ENCODE data around the gene FBXO2. TPM values are rescaled to one million over a fixed set of nuclear protein-coding genes. Genes with fewer than 3 reads are reported as not detected.

The FBXO2 gene
- total and polyA plus RNA-seq, 4 donors: 19.3 to 45.0 (median 31.7) TPM

- Histone ChIP-seq H3K4me1 (ENCODE audit: control insufficient read depth, insufficient read depth, low read length) (peaks cover 24% of the 10 kb centered on the region), H3K4me3 (ENCODE audit: low read depth, low read length) (no peak overlapping the region), H3K36me3 (ENCODE audit: control insufficient read depth, insufficient read depth, low read length) (no peaks in the 10 kb centered on the region), H3K27me3 (ENCODE audit: control insufficient read depth, insufficient read depth, low read length) (peaks cover 22% of the 10 kb centered on the region), H3K27ac (ENCODE audit: low read depth, low read length) (no peak overlapping the region), H3K9me3 (ENCODE audit: control insufficient read depth, insufficient read depth, low read length) (no peaks in the 10 kb centered on the region)
- DNase-seq (ENCODE audit: low read depth in 4 of 6, low spot score in 6 of 6): no peak
- WGBS (ENCODE audit: insufficient coverage): 67% methylated on average over 6 of the region's 6 CpGs
Measured at GRCh38 chr1:11695861-11696260, 41.6 kb upstream of the FBXO2 start.

GRCh38 chr1:11693917-11694316 is 39.7 kb upstream of the FBXO2 start:
- Histone ChIP-seq H3K4me3 (ENCODE audit: low read depth, low read length) (no peak overlapping the region), H3K27me3 (ENCODE audit: control insufficient read depth, insufficient read depth, low read length) (peaks cover 27% of the 10 kb centered on the region)
- 81% methylated on average over 3 of the region's 5 CpGs for WGBS (ENCODE audit: insufficient coverage)

GRCh38 chr1:11693024-11693590 is 38.9 kb upstream of the FBXO2 start:
- peaks cover 29% of the 10 kb centered on the region for H3K4me1 ChIP-seq (ENCODE audit: control insufficient read depth, insufficient read depth, low read length)
- WGBS (ENCODE audit: insufficient coverage): 42% methylated on average over 6 of the region's 6 CpGs
- H3K27ac ChIP-seq (ENCODE audit: low read depth, low read length): no peak overlapping the region
- DNase-seq (ENCODE audit: low read depth in 4 of 6, low spot score in 6 of 6): peak in 1 of 6 donors; percentile 41
- peaks cover 27% of the 10 kb centered on the region for H3K27me3 ChIP-seq (ENCODE audit: control insufficient read depth, insufficient read depth, low read length)
- H3K9me3 ChIP-seq (ENCODE audit: control insufficient read depth, insufficient read depth, low read length): no peaks in the 10 kb centered on the region
- H3K36me3 ChIP-seq (ENCODE audit: control insufficient read depth, insufficient read depth, low read length): no peaks in the 10 kb centered on the region
- H3K4me3 ChIP-seq (ENCODE audit: low read depth, low read length): no peak overlapping the region

More at GRCh38 chr1:11693917-11694316, 39.7 kb upstream of the FBXO2 start:
- Histone ChIP-seq H3K4me1 (ENCODE audit: control insufficient read depth, insufficient read depth, low read length) (peaks cover 26% of the 10 kb centered on the region), H3K27ac (ENCODE audit: low read depth, low read length) (no peak overlapping the region), H3K9me3 (ENCODE audit: control insufficient read depth, insufficient read depth, low read length) (no peaks in the 10 kb centered on the region), H3K36me3 (ENCODE audit: control insufficient read depth, insufficient read depth, low read length) (no peaks in the 10 kb centered on the region)
- no peak for DNase-seq (ENCODE audit: low read depth in 4 of 6, low spot score in 6 of 6)

GRCh38 chr1:11691928-11692711 is 37.9 kb upstream of the FBXO2 start:
- Histone ChIP-seq H3K27me3 (ENCODE audit: control insufficient read depth, insufficient read depth, low read length) (peaks cover 27% of the 10 kb centered on the region), H3K27ac (ENCODE audit: low read depth, low read length) (no peak overlapping the region), H3K4me3 (ENCODE audit: low read depth, low read length) (peak overlapping the region; percentile 2), H3K36me3 (ENCODE audit: control insufficient read depth, insufficient read depth, low read length) (no peaks in the 10 kb centered on the region), H3K9me3 (ENCODE audit: control insufficient read depth, insufficient read depth, low read length) (no peaks in the 10 kb centered on the region), H3K4me1 (ENCODE audit: control insufficient read depth, insufficient read depth, low read length) (peaks cover 29% of the 10 kb centered on the region)
- WGBS (ENCODE audit: insufficient coverage): 3% methylated on average over 51 of the region's 64 CpGs
- DNase-seq (ENCODE audit: low read depth in 4 of 6, low spot score in 6 of 6): no peak

GRCh38 chr1:11691302-11691914 is 37.2 kb upstream of the FBXO2 start, which contains the start of gene DRAXIN:
TSS of gene DRAXIN (plus strand) at chr1:11691710. CDS start at chr1:11706259, 14,549 bp downstream.
- no peaks in the 10 kb centered on the region for H3K36me3 ChIP-seq (ENCODE audit: control insufficient read depth, insufficient read depth, low read length)
- no peaks in the 10 kb centered on the region for H3K9me3 ChIP-seq (ENCODE audit: control insufficient read depth, insufficient read depth, low read length)
- peak within 1 kb of the TSS; percentile 51 for H3K4me3 ChIP-seq (ENCODE audit: low read depth, low read length)
- DNase-seq (ENCODE audit: low read depth in 4 of 6, low spot score in 6 of 6): peak in 3 of 6 donors; percentile 43 to 88 (median 83)
- WGBS (ENCODE audit: insufficient coverage): under 1% methylated on average over 68 of the region's 78 CpGs
- peaks cover 29% of the 10 kb centered on the region for H3K4me1 ChIP-seq (ENCODE audit: control insufficient read depth, insufficient read depth, low read length)
- H3K27ac ChIP-seq (ENCODE audit: low read depth, low read length): no peak within 1 kb of the TSS
- peaks cover 27% of the 10 kb centered on the region for H3K27me3 ChIP-seq (ENCODE audit: control insufficient read depth, insufficient read depth, low read length)

GRCh38 chr1:11690397-11691301 is 36.4 kb upstream of the FBXO2 start:
- 3% methylated on average over 56 of the region's 64 CpGs for WGBS (ENCODE audit: insufficient coverage)
- H3K4me1 ChIP-seq (ENCODE audit: control insufficient read depth, insufficient read depth, low read length): peaks cover 29% of the 10 kb centered on the region
- no peaks in the 10 kb centered on the region for H3K36me3 ChIP-seq (ENCODE audit: control insufficient read depth, insufficient read depth, low read length)
- H3K9me3 ChIP-seq (ENCODE audit: control insufficient read depth, insufficient read depth, low read length): no peaks in the 10 kb centered on the region
- H3K4me3 ChIP-seq (ENCODE audit: low read depth, low read length): peak overlapping the region; percentile 51
- H3K27ac ChIP-seq (ENCODE audit: low read depth, low read length): no peak overlapping the region
- H3K27me3 ChIP-seq (ENCODE audit: control insufficient read depth, insufficient read depth, low read length): peaks cover 27% of the 10 kb centered on the region
- peak in 2 of 6 donors; percentile 72 to 73 for DNase-seq (ENCODE audit: low read depth in 4 of 6, low spot score in 6 of 6)

GRCh38 chr1:11688506-11688905 is 34.3 kb upstream of the FBXO2 start:
- no peaks in the 10 kb centered on the region for H3K9me3 ChIP-seq (ENCODE audit: control insufficient read depth, insufficient read depth, low read length)
- no peaks in the 10 kb centered on the region for H3K36me3 ChIP-seq (ENCODE audit: control insufficient read depth, insufficient read depth, low read length)
- no peak for DNase-seq (ENCODE audit: low read depth in 4 of 6, low spot score in 6 of 6)
- H3K4me3 ChIP-seq (ENCODE audit: low read depth, low read length): no peak overlapping the region
- WGBS (ENCODE audit: insufficient coverage): 96% methylated on average over 4 of the region's 4 CpGs
- no peak overlapping the region for H3K27ac ChIP-seq (ENCODE audit: low read depth, low read length)
- H3K27me3 ChIP-seq (ENCODE audit: control insufficient read depth, insufficient read depth, low read length): peaks cover 21% of the 10 kb centered on the region
- H3K4me1 ChIP-seq (ENCODE audit: control insufficient read depth, insufficient read depth, low read length): peaks cover 22% of the 10 kb centered on the region

- H3K9me3 ChIP-seq (ENCODE audit: control insufficient read depth, insufficient read depth, low read length): no peaks in the 10 kb centered on the region
- H3K4me1 ChIP-seq (ENCODE audit: control insufficient read depth, insufficient read depth, low read length): peaks cover 16% of the 10 kb centered on the region
- peaks cover 1% of the 10 kb centered on the region for H3K27me3 ChIP-seq (ENCODE audit: control insufficient read depth, insufficient read depth, low read length)
- no peak for DNase-seq (ENCODE audit: low read depth in 4 of 6, low spot score in 6 of 6)
- no peaks in the 10 kb centered on the region for H3K36me3 ChIP-seq (ENCODE audit: control insufficient read depth, insufficient read depth, low read length)
- H3K4me3 ChIP-seq (ENCODE audit: low read depth, low read length): no peak overlapping the region
- no peak overlapping the region for H3K27ac ChIP-seq (ENCODE audit: low read depth, low read length)
- WGBS (ENCODE audit: insufficient coverage): 83% methylated on average over 4 of the region's 7 CpGs
Measured at GRCh38 chr1:11685210-11685752, 31.1 kb upstream of the FBXO2 start.

GRCh38 chr1:11684070-11684469 is 29.8 kb upstream of the FBXO2 start:
- DNase-seq (ENCODE audit: low read depth in 4 of 6, low spot score in 6 of 6): peak in 1 of 6 donors; percentile 41
- WGBS (ENCODE audit: insufficient coverage): 57% methylated on average over 1 of the region's 7 CpGs
- Histone ChIP-seq H3K4me3 (ENCODE audit: low read depth, low read length) (no peak overlapping the region), H3K9me3 (ENCODE audit: control insufficient read depth, insufficient read depth, low read length) (no peaks in the 10 kb centered on the region), H3K27ac (ENCODE audit: low read depth, low read length) (no peak overlapping the region), H3K4me1 (ENCODE audit: control insufficient read depth, insufficient read depth, low read length) (peaks cover 23% of the 10 kb centered on the region), H3K36me3 (ENCODE audit: control insufficient read depth, insufficient read depth, low read length) (no peaks in the 10 kb centered on the region), H3K27me3 (ENCODE audit: control insufficient read depth, insufficient read depth, low read length) (no peaks in the 10 kb centered on the region)
